ENCODE results near the gene ATAD3A. TPM values are rescaled to one million over a fixed set of nuclear protein-coding genes. Genes with fewer than 3 reads are reported as not detected.
"Not testable (repeated sequence)": the region's sequence is repeated elsewhere in the genome, so short reads cannot be mapped to it uniquely, and the experiment has no call there.

Gene ATAD3A
- total and polyA plus RNA-seq, 7 experiments from 2014 or later = 5.4 to 41.3 (median 21.5) TPM

- POLR2A ChIA-PET = interaction anchor here (0.6 to 0.8 kb wide), 2 partner anchors 13 to 21 kb away, joined by 3 to 6 read pairs; no protein-coding TSS in a partner anchor
These were observed 45.0 kb downstream of the ATAD3A start for GRCh38 chr1:1556961-1557360.

DNA sequence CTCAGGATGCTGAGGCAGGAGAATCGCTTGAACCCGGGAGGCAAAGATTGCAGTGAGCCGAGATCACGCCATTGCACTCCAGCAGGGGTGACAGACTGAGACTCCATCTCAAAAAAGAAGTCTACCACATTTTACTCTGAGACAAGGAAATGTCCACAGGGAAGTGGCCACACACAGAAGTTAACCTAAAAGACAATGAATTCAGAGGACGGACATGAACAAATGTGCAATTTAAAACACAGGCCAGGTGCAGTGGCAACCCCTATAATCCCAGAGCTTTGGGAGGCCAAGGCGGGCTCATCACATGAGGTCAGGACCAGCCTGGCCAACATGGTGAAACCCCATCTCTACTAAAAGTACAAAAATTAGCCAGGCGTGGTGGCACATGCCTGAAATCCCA lies 45.7 kb downstream of the ATAD3A start:
- H3K9me3 Mint-ChIP-seq; intact Hi-C loops (cut with micrococcal nuclease); H3K9me3 ChIP-seq (ENCODE audit: control insufficient read depth in 2 of 3, low read length in 3 of 3); ATAC-seq; H3K36me3 Mint-ChIP-seq; H3K4me3 ChIP-seq (ENCODE audit: low read length); H3K4me3 Mint-ChIP-seq; H3K27ac ChIP-seq (ENCODE audit: low read depth, low read length); CTCF ChIA-PET; H3K27me3 ChIP-seq (ENCODE audit: control insufficient read depth in 2 of 2, insufficient read depth in 2 of 2, low read length in 2 of 2); H3K4me1 ChIP-seq (ENCODE audit: control insufficient read depth in 2 of 2, insufficient read depth in 2 of 2, low read length in 2 of 2); POLR2A ChIA-PET; DNase-seq; H3K27me3 Mint-ChIP-seq: not testable (repeated sequence)
- peak overlapping the region in 1 of 9 donors; percentile 32 for H3K27ac Mint-ChIP-seq
- H3K36me3 ChIP-seq (ENCODE audit: control insufficient read depth in 2 of 3, insufficient read depth in 3 of 3, low read length in 3 of 3) = peaks cover 0 to 27% (median 11%) of the 10 kb centered on the region in 3 experiments
- peaks cover 0 to 12% (median 0%) of the 10 kb centered on the region in 7 donors for H3K4me1 Mint-ChIP-seq

More at GRCh38 chr1:1556961-1557360, 45.0 kb downstream of the ATAD3A start:
- H3K27me3 ChIP-seq (ENCODE audit: control insufficient read depth in 2 of 2, insufficient read depth in 2 of 2, low read length in 2 of 2); H3K9me3 Mint-ChIP-seq; H3K9me3 ChIP-seq (ENCODE audit: control insufficient read depth in 2 of 3, low read length in 3 of 3); H3K4me1 ChIP-seq (ENCODE audit: control insufficient read depth in 2 of 2, insufficient read depth in 2 of 2, low read length in 2 of 2); intact Hi-C loops (cut with micrococcal nuclease); H3K27ac ChIP-seq (ENCODE audit: low read depth, low read length); DNase-seq; ATAC-seq; H3K4me3 Mint-ChIP-seq; H3K4me3 ChIP-seq (ENCODE audit: low read length); H3K27me3 Mint-ChIP-seq; H3K36me3 Mint-ChIP-seq: not testable (repeated sequence)
- Mint-ChIP-seq H3K4me1 (peaks cover 0 to 11% (median 0%) of the 10 kb centered on the region in 7 donors), H3K27ac (peak overlapping the region in 1 of 9 donors; percentile 32)
- CTCF ChIA-PET = interaction anchor here (0.7 kb wide), 1 partner anchor 1978 kb away, joined by 3 read pairs; no protein-coding TSS in a partner anchor
- H3K36me3 ChIP-seq (ENCODE audit: control insufficient read depth in 2 of 3, insufficient read depth in 3 of 3, low read length in 3 of 3) = peaks cover 0 to 21% (median 6%) of the 10 kb centered on the region in 3 experiments

DNA sequence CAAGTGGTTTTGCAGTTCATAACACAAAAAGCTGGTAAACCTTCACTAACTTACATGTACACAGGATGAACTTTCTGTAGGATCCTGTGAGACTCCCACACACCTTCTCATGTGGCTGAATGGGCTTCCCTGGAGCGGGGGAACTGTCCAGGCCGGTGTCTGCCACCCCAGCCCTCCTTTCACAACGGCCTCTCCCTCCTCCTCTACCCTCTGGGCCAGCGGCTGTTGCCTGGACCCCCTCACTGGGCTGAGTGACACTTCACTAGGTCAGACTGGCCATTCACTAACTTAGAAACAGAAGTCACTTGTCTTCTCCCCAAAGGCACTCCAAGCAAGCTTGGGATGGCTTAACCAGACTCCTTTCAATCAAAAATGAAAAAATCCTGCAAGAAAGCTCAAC lies 46.6 kb downstream of the ATAD3A start:
- ChIA-PET POLR2A (interaction anchor here (1.1 to 1.8 kb wide), 3 partner anchors 11 to 57 kb away, joined by 3 to 4 read pairs (median 4); partner anchors contain the start of gene MIB2), CTCF (interaction anchor here (0.7 kb wide), 1 partner anchor 12 kb away, joined by 3 read pairs; no protein-coding TSS in a partner anchor)
- Mint-ChIP-seq H3K4me1 (peaks cover 0 to 14% (median 0%) of the 10 kb centered on the region in 7 donors), H3K27me3 (no peaks in the 10 kb centered on the region), H3K4me3 (no peak overlapping the region), H3K27ac (peak overlapping the region in 5 of 9 donors; percentile 21 to 79 (median 43)), H3K36me3 (peaks cover 0 to 10% (median under 1%) of the 10 kb centered on the region in 5 donors), H3K9me3 (no peaks in the 10 kb centered on the region)
- ATAC-seq = no peak
- DNase-seq = no peak
- H3K27me3 ChIP-seq (ENCODE audit: control insufficient read depth in 2 of 2, insufficient read depth in 2 of 2, low read length in 2 of 2) = no peaks in the 10 kb centered on the region
- peaks cover 0 to 36% (median 15%) of the 10 kb centered on the region in 3 experiments for H3K36me3 ChIP-seq (ENCODE audit: control insufficient read depth in 2 of 3, insufficient read depth in 3 of 3, low read length in 3 of 3)
- no peak overlapping the region for H3K4me3 ChIP-seq (ENCODE audit: low read length)
- no peak overlapping the region for H3K27ac ChIP-seq (ENCODE audit: low read depth, low read length)
- no peaks in the 10 kb centered on the region for H3K4me1 ChIP-seq (ENCODE audit: control insufficient read depth in 2 of 2, insufficient read depth in 2 of 2, low read length in 2 of 2)
- intact Hi-C loops (cut with micrococcal nuclease) = no loop called here
- H3K9me3 ChIP-seq (ENCODE audit: control insufficient read depth in 2 of 3, low read length in 3 of 3) = no peaks in the 10 kb centered on the region

DNA sequence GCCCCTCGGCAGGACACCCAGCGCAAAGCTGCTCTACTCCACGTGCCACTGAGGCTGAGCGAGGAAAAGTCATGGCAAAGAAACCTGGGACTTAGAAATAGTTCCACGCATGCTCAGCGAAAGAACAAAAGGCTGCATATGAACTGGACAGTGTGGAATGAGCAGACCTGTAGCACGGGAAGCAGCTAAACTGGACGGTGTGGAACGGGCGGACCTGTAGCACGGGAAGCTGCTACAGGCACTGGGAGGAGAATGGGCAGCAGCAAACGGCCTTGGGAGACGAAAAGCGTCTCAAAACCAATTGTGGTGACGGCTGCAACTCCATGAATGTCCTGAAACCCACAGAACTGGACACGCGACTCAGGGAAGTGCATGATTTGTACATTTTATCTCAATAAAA lies 47.1 kb downstream of the ATAD3A start:
- DNase-seq = no peak

DNA sequence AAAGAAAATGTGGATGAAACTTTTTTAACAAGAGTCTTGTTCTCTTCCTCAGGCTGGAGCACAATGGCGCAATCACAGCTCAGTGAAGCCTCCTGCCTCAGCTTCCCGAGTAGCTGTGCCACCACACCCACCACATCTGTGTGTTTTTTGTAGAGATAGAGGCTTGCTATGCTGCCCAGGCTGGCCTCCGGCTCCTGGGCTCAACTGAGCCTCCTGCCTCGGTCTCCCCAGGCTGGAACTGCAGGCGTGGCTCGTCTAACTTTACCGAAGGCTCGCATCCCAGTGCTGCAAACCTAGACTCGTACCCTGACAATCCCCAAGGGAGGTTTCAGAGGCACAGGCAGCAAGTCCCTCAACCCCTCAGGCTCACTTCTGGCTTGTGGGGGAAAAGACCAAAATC lies 48.2 kb downstream of the ATAD3A start:
- Histone ChIP-seq H3K27me3 (ENCODE audit: control insufficient read depth in 2 of 2, insufficient read depth in 2 of 2, low read length in 2 of 2) (no peaks in the 10 kb centered on the region), H3K36me3 (ENCODE audit: control insufficient read depth in 2 of 3, insufficient read depth in 3 of 3, low read length in 3 of 3) (peaks cover 10 to 51% (median 15%) of the 10 kb centered on the region in 3 experiments), H3K4me3 (ENCODE audit: low read length) (no peak overlapping the region), H3K9me3 (ENCODE audit: control insufficient read depth in 2 of 3, low read length in 3 of 3) (no peaks in the 10 kb centered on the region), H3K27ac (ENCODE audit: low read depth, low read length) (no peak overlapping the region), H3K4me1 (ENCODE audit: control insufficient read depth in 2 of 2, insufficient read depth in 2 of 2, low read length in 2 of 2) (no peaks in the 10 kb centered on the region)
- intact Hi-C loops (cut with micrococcal nuclease) = no loop called here
- Mint-ChIP-seq H3K36me3 (peaks cover 8 to 24% (median 13%) of the 10 kb centered on the region in 5 donors), H3K4me3 (no peak overlapping the region), H3K27me3 (no peaks in the 10 kb centered on the region), H3K9me3 (no peaks in the 10 kb centered on the region), H3K27ac (peak overlapping the region in 1 of 9 donors; percentile 26), H3K4me1 (peaks cover 4 to 18% (median 8%) of the 10 kb centered on the region in 7 donors)
- ATAC-seq = no peak
- ChIA-PET CTCF (no interaction called here), POLR2A (interaction anchor here (1.8 kb wide), 1 partner anchor 17 kb away, joined by 4 read pairs; no protein-coding TSS in a partner anchor)
- no peak for DNase-seq

More for the DNA sequence above, 47.1 kb downstream of the ATAD3A start:
- intact Hi-C loops (cut with micrococcal nuclease) = no loop called here
- Mint-ChIP-seq H3K27ac (peak overlapping the region in 3 of 9 donors; percentile 21 to 67 (median 43)), H3K27me3 (no peaks in the 10 kb centered on the region), H3K9me3 (no peaks in the 10 kb centered on the region), H3K36me3 (peaks cover 4 to 14% (median 5%) of the 10 kb centered on the region in 5 donors), H3K4me1 (peaks cover 0 to 14% (median 0%) of the 10 kb centered on the region in 7 donors), H3K4me3 (no peak overlapping the region)
- H3K9me3 ChIP-seq (ENCODE audit: control insufficient read depth in 2 of 3, low read length in 3 of 3) = no peaks in the 10 kb centered on the region
- H3K27me3 ChIP-seq (ENCODE audit: control insufficient read depth in 2 of 2, insufficient read depth in 2 of 2, low read length in 2 of 2) = no peaks in the 10 kb centered on the region
- no peak overlapping the region for H3K4me3 ChIP-seq (ENCODE audit: low read length)
- ChIA-PET POLR2A (interaction anchor here (0.5 to 1.8 kb wide), 4 partner anchors 12 to 80 kb away, joined by 3 to 4 read pairs (median 4); partner anchors contain the start of gene MIB2), CTCF (no interaction called here)
- H3K36me3 ChIP-seq (ENCODE audit: control insufficient read depth in 2 of 3, insufficient read depth in 3 of 3, low read length in 3 of 3) = peaks cover 2 to 40% (median 15%) of the 10 kb centered on the region in 3 experiments
- no peaks in the 10 kb centered on the region for H3K4me1 ChIP-seq (ENCODE audit: control insufficient read depth in 2 of 2, insufficient read depth in 2 of 2, low read length in 2 of 2)
- H3K27ac ChIP-seq (ENCODE audit: low read depth, low read length) = no peak overlapping the region
- no peak for ATAC-seq

DNA sequence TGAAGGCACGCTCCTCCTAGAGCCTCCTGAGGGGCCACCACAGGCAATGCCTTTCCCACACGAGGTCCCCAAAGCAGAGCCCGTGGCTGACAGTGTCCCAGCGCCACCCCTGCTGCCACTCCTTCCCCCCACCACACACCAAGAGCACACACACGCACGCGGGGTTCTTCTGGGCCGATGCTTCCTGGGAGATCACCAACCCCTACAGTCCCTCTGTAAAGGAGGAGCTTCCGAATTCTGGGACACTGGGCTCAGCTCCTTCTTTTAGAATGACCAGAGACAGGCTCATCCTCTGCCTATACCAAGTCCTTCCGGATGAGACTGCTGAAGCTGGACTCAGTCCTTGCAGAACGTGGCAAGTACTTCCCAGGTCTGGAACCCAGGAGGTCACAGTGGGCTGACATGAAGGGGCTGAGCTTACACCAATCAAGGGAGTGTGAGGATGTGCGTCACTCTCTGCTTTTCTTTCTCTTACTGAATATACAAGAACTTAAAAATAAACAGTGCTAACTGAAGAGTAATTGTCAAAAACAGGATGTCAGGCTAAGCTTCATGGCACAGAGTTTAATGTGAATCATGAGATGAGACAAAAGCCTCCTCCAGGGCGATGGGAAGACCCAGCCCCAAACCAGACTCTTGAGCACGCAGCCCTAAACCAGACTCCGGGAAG lies 50.0 kb downstream of the ATAD3A start:
- H3K4me3 ChIP-seq (ENCODE audit: low read length) = no peak overlapping the region
- DNase-seq (no peak), ATAC-seq (peak; percentile 16)
- Mint-ChIP-seq H3K27ac (peak overlapping the region in 4 of 9 donors; percentile 65 to 83 (median 76)), H3K36me3 (peaks cover 8 to 30% (median 15%) of the 10 kb centered on the region in 5 donors), H3K4me3 (no peak overlapping the region), H3K27me3 (no peaks in the 10 kb centered on the region), H3K4me1 (peaks cover 5 to 24% (median 18%) of the 10 kb centered on the region in 7 donors), H3K9me3 (no peaks in the 10 kb centered on the region)
- peaks cover under 1 to 3% of the 10 kb centered on the region in 2 donors for H3K4me1 ChIP-seq (ENCODE audit: control insufficient read depth in 2 of 2, insufficient read depth in 2 of 2, low read length in 2 of 2)
- no peaks in the 10 kb centered on the region for H3K9me3 ChIP-seq (ENCODE audit: control insufficient read depth in 2 of 3, low read length in 3 of 3)
- POLR2A ChIA-PET = interaction anchor here (2.0 kb wide), 1 partner anchor 17 kb away, joined by 4 read pairs; no protein-coding TSS in a partner anchor
- H3K36me3 ChIP-seq (ENCODE audit: control insufficient read depth in 2 of 3, insufficient read depth in 3 of 3, low read length in 3 of 3) = peaks cover 10 to 65% (median 15%) of the 10 kb centered on the region in 3 experiments
- H3K27ac ChIP-seq (ENCODE audit: low read depth, low read length) = no peak overlapping the region
- intact Hi-C loops (cut with micrococcal nuclease) = no loop called here
- CTCF ChIA-PET = no interaction called here
- H3K27me3 ChIP-seq (ENCODE audit: control insufficient read depth in 2 of 2, insufficient read depth in 2 of 2, low read length in 2 of 2) = no peaks in the 10 kb centered on the region

Data from naive thymus-derived CD4-positive, alpha-beta T cell (primary cell).